ENCODE data around the gene COL4A2. TPM values are rescaled to one million over a fixed set of nuclear protein-coding genes. Genes with fewer than 3 reads are reported as not detected.

COL4A2 gene
- polyA plus RNA-seq, 1 donor (not counting 4 experiments of a cell fraction or from before 2014, with no cell fraction given): 30.7 TPM

DNA sequence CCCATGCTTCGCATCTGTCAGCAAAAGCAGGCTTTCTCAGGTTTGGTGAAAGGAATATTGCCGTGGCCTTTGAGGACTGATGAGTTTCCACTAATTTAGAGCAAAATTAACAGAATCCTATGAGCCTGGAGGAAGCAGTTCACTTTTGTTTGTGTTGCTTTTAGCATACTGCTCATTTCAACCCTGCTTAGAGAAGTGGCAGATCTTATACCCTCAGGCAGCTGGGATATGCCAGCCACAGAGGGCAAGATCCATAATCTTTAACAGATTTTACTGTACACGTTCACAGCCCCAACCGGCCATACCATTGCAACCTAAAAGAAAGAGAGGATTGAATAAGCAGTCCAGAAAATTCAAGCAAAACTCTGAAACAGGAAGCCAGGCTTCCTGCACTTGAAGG is 60.5 kb downstream of the COL4A2 start:
- H3K79me2 ChIP-seq (ENCODE audit: control insufficient read depth, insufficient read depth, low read length): no peaks in the 10 kb centered on the region
- no peaks in the 10 kb centered on the region for H3K36me3 ChIP-seq (ENCODE audit: control insufficient read depth in 2 of 2, extremely low read depth in 1 of 2, insufficient read depth in 2 of 2, low read length in 2 of 2)
- H3K4me3 ChIP-seq (ENCODE audit: control insufficient read depth in 2 of 3, extremely low read depth in 1 of 3, insufficient read depth in 2 of 3, low read depth in 1 of 3, low read length in 3 of 3): no peak overlapping the region
- H2AFZ ChIP-seq (ENCODE audit: control insufficient read depth, low read length): no peak overlapping the region
- H4K20me1 ChIP-seq (ENCODE audit: control insufficient read depth, extremely low read depth, insufficient read depth, low read length): no peaks in the 10 kb centered on the region
- no peak for FAIRE-seq
- H3K4me2 ChIP-seq (ENCODE audit: control insufficient read depth, extremely low read depth, insufficient read depth, low read depth, low read length): no peak overlapping the region
- dilution Hi-C loops (cut with MboI; ENCODE audit: extremely low pct_ligation_motif_present, low sequenced_read_pairs): no loop called here
- no peak overlapping the region for H3K27ac ChIP-seq (ENCODE audit: control insufficient read depth, insufficient read depth, low read length)
- no peaks in the 10 kb centered on the region for H3K27me3 ChIP-seq (ENCODE audit: control insufficient read depth, extremely low read depth, insufficient read depth, low read length)
- H3K9me3 ChIP-seq (ENCODE audit: control insufficient read depth, low read depth, low read length): no peaks in the 10 kb centered on the region
- H3K9ac ChIP-seq (ENCODE audit: control insufficient read depth, extremely low read depth, insufficient read depth, low read length): no peak overlapping the region
- no peak for DNase-seq (ENCODE audit: low read depth, low spot score)
- no peaks in the 10 kb centered on the region for H3K4me1 ChIP-seq (ENCODE audit: control insufficient read depth, extremely low read depth, insufficient read depth, low read length)
- no peak for TF ChIP-seq EZH2 (IDR thresholded peaks at IDR 0.05; ENCODE audit: low read length)
- TF ChIP-seq, protein P1, sequence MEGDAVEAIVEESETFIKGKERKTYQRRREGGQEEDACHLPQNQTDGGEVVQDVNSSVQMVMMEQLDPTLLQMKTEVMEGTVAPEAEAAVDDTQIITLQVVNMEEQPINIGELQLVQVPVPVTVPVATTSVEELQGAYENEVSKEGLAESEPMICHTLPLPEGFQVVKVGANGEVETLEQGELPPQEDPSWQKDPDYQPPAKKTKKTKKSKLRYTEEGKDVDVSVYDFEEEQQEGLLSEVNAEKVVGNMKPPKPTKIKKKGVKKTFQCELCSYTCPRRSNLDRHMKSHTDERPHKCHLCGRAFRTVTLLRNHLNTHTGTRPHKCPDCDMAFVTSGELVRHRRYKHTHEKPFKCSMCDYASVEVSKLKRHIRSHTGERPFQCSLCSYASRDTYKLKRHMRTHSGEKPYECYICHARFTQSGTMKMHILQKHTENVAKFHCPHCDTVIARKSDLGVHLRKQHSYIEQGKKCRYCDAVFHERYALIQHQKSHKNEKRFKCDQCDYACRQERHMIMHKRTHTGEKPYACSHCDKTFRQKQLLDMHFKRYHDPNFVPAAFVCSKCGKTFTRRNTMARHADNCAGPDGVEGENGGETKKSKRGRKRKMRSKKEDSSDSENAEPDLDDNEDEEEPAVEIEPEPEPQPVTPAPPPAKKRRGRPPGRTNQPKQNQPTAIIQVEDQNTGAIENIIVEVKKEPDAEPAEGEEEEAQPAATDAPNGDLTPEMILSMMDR (optimal IDR thresholded peaks at IDR 0.05 in 1 of 3, IDR thresholded peaks at IDR 0.05 in 1 of 3, conservative IDR thresholded peaks at IDR 0.05 in 1 of 3; ENCODE audit: extremely low read depth in 1 of 3, insufficient read depth in 2 of 3, low read length in 3 of 3): no peak
- no peaks in the 10 kb centered on the region for H3K9me1 ChIP-seq (ENCODE audit: control insufficient read depth, extremely low read depth, insufficient read depth, low read length)

DNA sequence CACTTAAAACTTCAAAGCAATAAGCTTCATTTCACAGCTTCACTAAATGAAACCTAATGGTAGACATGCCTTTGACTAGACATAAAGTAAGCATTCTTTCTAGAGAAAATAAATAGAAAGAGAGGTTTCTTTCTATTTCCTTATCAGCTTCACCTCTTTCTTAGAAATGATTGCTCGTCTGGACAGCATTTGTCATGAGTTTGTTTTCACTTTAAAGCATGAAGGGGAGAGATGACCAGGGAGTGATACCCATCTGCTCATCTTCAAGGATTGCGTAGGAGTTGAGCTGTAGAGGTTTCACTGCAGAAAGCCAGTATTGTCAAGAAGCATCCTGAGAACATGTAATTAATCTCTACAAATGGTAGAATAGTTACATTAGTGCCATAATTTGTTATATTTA is 61.3 kb downstream of the COL4A2 start:
- H3K9ac ChIP-seq (ENCODE audit: control insufficient read depth, extremely low read depth, insufficient read depth, low read length): no peak overlapping the region
- H3K4me2 ChIP-seq (ENCODE audit: control insufficient read depth, extremely low read depth, insufficient read depth, low read depth, low read length): no peak overlapping the region
- no peak for FAIRE-seq
- no peak overlapping the region for H3K27ac ChIP-seq (ENCODE audit: control insufficient read depth, insufficient read depth, low read length)
- no peaks in the 10 kb centered on the region for H3K4me1 ChIP-seq (ENCODE audit: control insufficient read depth, extremely low read depth, insufficient read depth, low read length)
- H3K79me2 ChIP-seq (ENCODE audit: control insufficient read depth, insufficient read depth, low read length): no peaks in the 10 kb centered on the region
- H3K4me3 ChIP-seq (ENCODE audit: control insufficient read depth in 2 of 3, extremely low read depth in 1 of 3, insufficient read depth in 2 of 3, low read depth in 1 of 3, low read length in 3 of 3): no peak overlapping the region
- H3K36me3 ChIP-seq (ENCODE audit: control insufficient read depth in 2 of 2, extremely low read depth in 1 of 2, insufficient read depth in 2 of 2, low read length in 2 of 2): no peaks in the 10 kb centered on the region
- no peaks in the 10 kb centered on the region for H3K9me1 ChIP-seq (ENCODE audit: control insufficient read depth, extremely low read depth, insufficient read depth, low read length)
- TF ChIP-seq EZH2 (IDR thresholded peaks at IDR 0.05; ENCODE audit: low read length): no peak
- TF ChIP-seq, protein P1 (optimal IDR thresholded peaks at IDR 0.05 in 1 of 3, IDR thresholded peaks at IDR 0.05 in 1 of 3, conservative IDR thresholded peaks at IDR 0.05 in 1 of 3; ENCODE audit: extremely low read depth in 1 of 3, insufficient read depth in 2 of 3, low read length in 3 of 3): no peak
- H3K27me3 ChIP-seq (ENCODE audit: control insufficient read depth, extremely low read depth, insufficient read depth, low read length): no peaks in the 10 kb centered on the region
- no peak overlapping the region for H2AFZ ChIP-seq (ENCODE audit: control insufficient read depth, low read length)
- dilution Hi-C loops (cut with MboI; ENCODE audit: extremely low pct_ligation_motif_present, low sequenced_read_pairs): no loop called here
- DNase-seq (ENCODE audit: low read depth, low spot score): no peak
- no peaks in the 10 kb centered on the region for H4K20me1 ChIP-seq (ENCODE audit: control insufficient read depth, extremely low read depth, insufficient read depth, low read length)
- H3K9me3 ChIP-seq (ENCODE audit: control insufficient read depth, low read depth, low read length): no peaks in the 10 kb centered on the region

All from keratinocyte (primary cell).